Loucy (cell line): ENCODE data around the gene MYO3B.

ENCODE experiments used
- H2AFZ ChIP-seq: fragments of 200-600 bp; sonication (generic); 2 replicates; pipeline ENCODE4 v1.6.0; 2016; ENCODE audit warnings: antibody characterized with exemption, mild to moderate bottlenecking, low read length, moderate library complexity
- H3F3A ChIP-seq: fragments of 200-600 bp; 2 replicates; pipeline ENCODE4 v1.6.0; 2016; ENCODE audit warnings: antibody characterized with exemption, low read depth, mild to moderate bottlenecking
- H3K27me3 ChIP-seq: fragments of 200-600 bp; sonication (generic); 2 replicates; pipeline ENCODE4 v1.6.1; 2014; ENCODE audit warnings: low read length, mild to moderate bottlenecking; ENCODE audit not compliant: insufficient read depth, poor library complexity, severe bottlenecking
- H3K36me3 ChIP-seq: fragments of 200-600 bp; sonication (generic); 2 replicates; pipeline ENCODE4 v1.6.1; 2016; ENCODE audit warnings: low read length; ENCODE audit not compliant: insufficient read depth
- H3K4me1 ChIP-seq: fragments of 200-600 bp; sonication (generic); 2 replicates; pipeline ENCODE4 v1.5.1; 2014; ENCODE audit warnings: low read length, mild to moderate bottlenecking; ENCODE audit not compliant: insufficient read depth, poor library complexity, severe bottlenecking
- H3K4me2 ChIP-seq: fragments of 200-600 bp; sonication (generic); 2 replicates; pipeline ENCODE4 v1.6.0; 2014; ENCODE audit warnings: antibody characterized with exemption, low read length, low read depth, mild to moderate bottlenecking; ENCODE audit not compliant: poor library complexity, severe bottlenecking
- H3K4me3 ChIP-seq: fragments of 200-600 bp; sonication (generic); 2 replicates; pipeline ENCODE4 v1.5.1; 2014; ENCODE audit warnings: low read length, mild to moderate bottlenecking, mixed read lengths; ENCODE audit not compliant: poor library complexity, severe bottlenecking
- H3K79me2 ChIP-seq: fragments of 200-600 bp; sonication (generic); 2 replicates; pipeline ENCODE4 v1.6.1; 2014; ENCODE audit warnings: low read length; ENCODE audit not compliant: insufficient read depth
- H3K9ac ChIP-seq: fragments of 200-600 bp; sonication (generic); 2 replicates; pipeline ENCODE4 v1.6.0; 2014; ENCODE audit warnings: mild to moderate bottlenecking, low read depth, low read length, moderate library complexity; ENCODE audit not compliant: poor library complexity, severe bottlenecking
- H3K9me2 ChIP-seq: fragments of 200-600 bp; sonication (generic); replicated peaks from 2 replicates; pipeline ENCODE4 v1.6.1; 2016; ENCODE audit warnings: low read depth, low read length, mixed read lengths
- H3K9me3 ChIP-seq: fragments of 200-600 bp; sonication (generic); 2 replicates; pipeline ENCODE4 v1.6.1; 2014; ENCODE audit warnings: mild to moderate bottlenecking, antibody characterized with exemption, low read length, low read depth; ENCODE audit not compliant: insufficient read depth
- H4K20me1 ChIP-seq: fragments of 200-600 bp; sonication (generic); 2 replicates; pipeline ENCODE4 v1.6.0; 2014; ENCODE audit warnings: antibody characterized with exemption, low read length, mild to moderate bottlenecking; ENCODE audit not compliant: insufficient read depth, poor library complexity, severe bottlenecking
- CTCF ChIP-seq: fragments of 200-600 bp; sonication (generic); conservative IDR thresholded peaks from 2 replicates; pipeline ENCODE4 v1.5.1; 2014; ENCODE audit warnings: mild to moderate bottlenecking, antibody characterized with exemption, low read length
- EZH2phosphoT487 ChIP-seq: fragments of 200-600 bp; IDR thresholded peaks from 2 replicates; pipeline ENCODE4 v1.6.1; 2018; ENCODE audit warnings: antibody characterized with exemption, mild to moderate bottlenecking, moderate library complexity, borderline replicate concordance

Gene MYO3B

DNA sequence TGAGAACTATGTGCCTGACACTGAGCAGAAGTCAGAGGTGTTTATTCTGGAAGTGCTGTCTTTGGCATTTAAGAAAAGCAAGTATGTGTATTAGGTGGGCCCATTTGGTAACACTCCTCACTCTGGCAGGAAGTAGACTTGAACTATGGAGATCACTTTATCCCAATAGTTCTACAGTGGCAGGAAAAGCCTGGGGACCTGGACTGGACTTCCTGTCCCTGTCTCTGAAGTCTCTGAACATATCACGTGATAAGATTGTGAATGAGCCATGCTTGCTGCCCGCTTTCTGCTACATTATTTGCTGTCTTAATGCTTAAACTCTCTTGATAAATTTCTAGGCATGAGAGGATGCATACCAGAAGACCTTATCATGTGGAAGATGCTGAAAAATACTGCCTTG is 203.7 kb downstream of the MYO3B start:
- Histone ChIP-seq H3K4me1 (no peaks in the 10 kb centered on the region), H3K4me3 (no peak overlapping the region), H3K79me2 (no peaks in the 10 kb centered on the region), H4K20me1 (no peaks in the 10 kb centered on the region), H3K9me3 (no peaks in the 10 kb centered on the region), H3K27me3 (no peaks in the 10 kb centered on the region), H3F3A (no peaks in the 10 kb centered on the region), H3K9me2 (no peaks in the 10 kb centered on the region), H3K4me2 (no peak overlapping the region), H3K36me3 (no peaks in the 10 kb centered on the region), H2AFZ (no peak overlapping the region), H3K9ac (no peak overlapping the region)
- TF ChIP-seq CTCF (no peak), EZH2phosphoT487 (no peak)

DNA sequence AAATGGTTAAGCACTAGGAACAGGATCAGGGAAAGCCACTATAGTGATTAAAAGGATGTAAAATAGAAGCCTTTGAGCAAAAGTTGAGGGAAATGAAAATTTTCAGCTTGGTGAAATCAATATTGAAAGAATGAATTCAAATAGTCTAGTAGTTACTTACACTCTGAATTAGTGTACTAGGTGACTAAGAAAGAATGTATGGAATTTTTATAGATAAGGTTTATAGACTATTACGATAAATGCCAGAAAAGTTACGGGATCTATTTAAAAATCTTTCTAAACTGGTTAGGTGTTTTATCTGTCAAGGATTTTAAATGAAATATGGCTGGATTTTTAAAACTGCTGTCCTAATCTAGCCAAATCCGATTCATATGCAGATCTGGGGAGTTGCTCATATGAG is 208.6 kb downstream of the MYO3B start:
- H3K79me2 ChIP-seq, result no peaks in the 10 kb centered on the region
- H3F3A ChIP-seq, result no peaks in the 10 kb centered on the region
- H4K20me1 ChIP-seq, result no peaks in the 10 kb centered on the region
- no peak overlapping the region for H3K9ac ChIP-seq
- H3K27me3 ChIP-seq, result no peaks in the 10 kb centered on the region
- no peaks in the 10 kb centered on the region for H3K9me2 ChIP-seq
- no peak for TF ChIP-seq EZH2phosphoT487
- peaks cover 17% of the 10 kb centered on the region for H3K4me1 ChIP-seq
- no peaks in the 10 kb centered on the region for H3K9me3 ChIP-seq
- no peak overlapping the region for H2AFZ ChIP-seq
- H3K36me3 ChIP-seq, result no peaks in the 10 kb centered on the region
- no peak overlapping the region for H3K4me3 ChIP-seq
- H3K4me2 ChIP-seq, result no peak overlapping the region

DNA sequence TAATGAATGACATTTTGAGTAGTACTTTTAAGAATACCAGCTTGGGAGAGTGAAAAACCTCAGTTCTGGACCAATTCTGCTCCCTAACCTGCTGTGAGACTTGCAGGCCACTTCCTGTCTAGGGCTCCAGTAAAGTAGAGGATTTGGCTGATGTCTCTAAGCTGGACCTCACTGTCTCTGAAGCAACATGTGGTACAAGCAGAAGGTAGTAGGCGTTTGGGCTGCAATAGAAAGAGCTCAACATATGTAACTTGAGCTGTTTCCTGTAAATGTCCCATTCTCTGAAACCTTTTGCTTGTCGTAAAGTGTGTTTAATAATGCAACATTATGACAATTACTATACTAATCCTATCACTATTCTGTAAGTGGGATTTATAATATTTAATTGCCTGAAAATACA is 213.1 kb downstream of the MYO3B start:
- Histone ChIP-seq H3K4me2 (peak overlapping the region; percentile 44), H3K9me3 (no peaks in the 10 kb centered on the region), H3K36me3 (no peaks in the 10 kb centered on the region), H4K20me1 (no peaks in the 10 kb centered on the region), H3K9me2 (no peaks in the 10 kb centered on the region), H3K79me2 (no peaks in the 10 kb centered on the region), H2AFZ (peak overlapping the region; percentile 7), H3K27me3 (no peaks in the 10 kb centered on the region), H3K4me3 (no peak overlapping the region), H3F3A (peaks cover 6% of the 10 kb centered on the region), H3K9ac (no peak overlapping the region), H3K4me1 (peaks cover 47% of the 10 kb centered on the region)
- no peak for TF ChIP-seq EZH2phosphoT487

GRCh38 chr2:170391697-170392096 is 213.8 kb downstream of the MYO3B start:
- no peak overlapping the region for H3K4me3 ChIP-seq
- no peaks in the 10 kb centered on the region for H3K27me3 ChIP-seq
- no peaks in the 10 kb centered on the region for H3K36me3 ChIP-seq
- H3K9me3 ChIP-seq, result no peaks in the 10 kb centered on the region
- TF ChIP-seq EZH2phosphoT487 (no peak), CTCF (no peak)
- no peaks in the 10 kb centered on the region for H3K79me2 ChIP-seq
- H3F3A ChIP-seq, result peaks cover 6% of the 10 kb centered on the region
- H3K9me2 ChIP-seq, result no peaks in the 10 kb centered on the region
- no peaks in the 10 kb centered on the region for H4K20me1 ChIP-seq
- H3K9ac ChIP-seq, result no peak overlapping the region
- 0 out of 2 replicates have a peak overlapping the region, but pooled peaks have one; percentile 60 for H2AFZ ChIP-seq
- peaks cover 54% of the 10 kb centered on the region for H3K4me1 ChIP-seq
- H3K4me2 ChIP-seq, result peak overlapping the region; percentile 44
